ENCODE data around the gene PDE4B. TPM values are rescaled to one million over a fixed set of nuclear protein-coding genes. Genes with fewer than 3 reads are reported as not detected.

PDE4B gene
- total RNA-seq, 1 donor from 2014 or later = 1.2 TPM

DNA sequence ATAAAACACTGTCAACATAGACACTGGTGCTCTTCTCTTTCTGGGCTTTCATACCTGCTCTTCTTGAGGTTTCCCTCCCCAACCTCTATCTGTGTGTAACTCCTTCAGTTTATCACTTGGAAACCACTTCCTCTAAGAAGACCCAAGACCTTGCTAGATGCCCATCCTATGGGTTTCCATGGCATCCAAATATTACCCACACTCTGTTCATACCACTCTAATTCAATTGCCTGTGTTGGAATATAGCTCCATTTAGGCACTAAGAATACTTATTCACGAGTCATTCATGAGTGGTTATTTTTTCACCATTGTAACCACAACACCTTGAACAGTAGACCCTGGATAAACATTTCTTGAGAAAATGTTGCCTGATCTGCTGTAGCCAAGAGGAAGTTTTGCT is 510.1 kb downstream of the PDE4B start:
- Histone ChIP-seq H3K4me2 (no peak overlapping the region), H4K20me1 (ENCODE audit: low read depth) (no peaks in the 10 kb centered on the region), H3K27ac (no peak overlapping the region), H3K27me3 (no peaks in the 10 kb centered on the region), H3K36me3 (no peaks in the 10 kb centered on the region), H3F3A (ENCODE audit: low read depth) (no peaks in the 10 kb centered on the region), H3K9ac (no peak overlapping the region), H3K9me3 (ENCODE audit: low read depth) (no peaks in the 10 kb centered on the region), H3K4me3 (no peak overlapping the region), H3K79me2 (ENCODE audit: low read depth) (no peaks in the 10 kb centered on the region), H2AFZ (replicated peaks) (no peak overlapping the region), H3K4me1 (no peaks in the 10 kb centered on the region)
- Mint-ChIP-seq H3K36me3 (no peaks in the 10 kb centered on the region), H3K4me1 (no peaks in the 10 kb centered on the region), H3K9me3 (no peaks in the 10 kb centered on the region), H3K27me3 (ENCODE audit: insufficient read depth, low read depth) (no peaks in the 10 kb centered on the region), H3K4me3 (no peak overlapping the region), H3K27ac (no peak overlapping the region)
- no peak for DNase-seq (ENCODE audit: low spot score)
- TF ChIP-seq CTCF (IDR thresholded peaks at IDR 0.05) (no peak), EZH2phosphoT487 (IDR thresholded peaks at IDR 0.05) (no peak), EZH2 (IDR thresholded peaks at IDR 0.05) (no peak)

DNA sequence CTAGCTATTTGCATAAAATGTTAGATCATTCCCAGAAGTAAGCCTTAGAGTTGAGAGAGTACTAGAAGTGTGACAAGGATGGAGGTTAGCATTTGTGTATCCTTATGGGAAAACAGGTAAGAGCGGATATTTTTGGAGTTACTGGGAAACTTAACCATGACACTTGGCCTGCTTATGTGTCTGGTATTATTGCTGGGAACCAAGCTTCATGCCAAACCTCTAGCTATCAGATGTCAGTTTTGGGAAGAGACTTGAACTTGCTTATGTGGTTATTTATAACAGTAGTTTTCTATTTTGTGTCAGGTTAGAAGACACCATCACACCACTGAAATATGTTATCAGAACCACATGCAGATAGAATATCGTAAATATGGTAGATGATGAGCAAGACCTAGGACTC is 511.0 kb downstream of the PDE4B start:
- Mint-ChIP-seq H3K36me3 (no peaks in the 10 kb centered on the region), H3K4me1 (no peaks in the 10 kb centered on the region), H3K27ac (no peak overlapping the region), H3K4me3 (no peak overlapping the region), H3K9me3 (no peaks in the 10 kb centered on the region), H3K27me3 (ENCODE audit: insufficient read depth, low read depth) (no peaks in the 10 kb centered on the region)
- Histone ChIP-seq H3K4me2 (no peak overlapping the region), H3K9me3 (ENCODE audit: low read depth) (no peaks in the 10 kb centered on the region), H3K36me3 (no peaks in the 10 kb centered on the region), H3K4me1 (no peaks in the 10 kb centered on the region), H3F3A (ENCODE audit: low read depth) (no peaks in the 10 kb centered on the region), H3K9ac (no peak overlapping the region), H3K27ac (no peak overlapping the region), H4K20me1 (ENCODE audit: low read depth) (no peaks in the 10 kb centered on the region), H2AFZ (replicated peaks) (no peak overlapping the region), H3K4me3 (no peak overlapping the region), H3K79me2 (ENCODE audit: low read depth) (no peaks in the 10 kb centered on the region), H3K27me3 (no peaks in the 10 kb centered on the region)
- DNase-seq (ENCODE audit: low spot score) = no peak
- TF ChIP-seq EZH2phosphoT487 (IDR thresholded peaks at IDR 0.05) (no peak), EZH2 (IDR thresholded peaks at IDR 0.05) (no peak), CTCF (IDR thresholded peaks at IDR 0.05) (no peak)

- Histone ChIP-seq H3K9ac (no peak overlapping the region), H3K4me1 (no peaks in the 10 kb centered on the region), H3F3A (ENCODE audit: low read depth) (no peaks in the 10 kb centered on the region), H3K36me3 (no peaks in the 10 kb centered on the region), H3K4me2 (no peak overlapping the region), H2AFZ (replicated peaks) (no peak overlapping the region), H4K20me1 (ENCODE audit: low read depth) (no peaks in the 10 kb centered on the region), H3K4me3 (no peak overlapping the region), H3K79me2 (ENCODE audit: low read depth) (no peaks in the 10 kb centered on the region), H3K27me3 (no peaks in the 10 kb centered on the region), H3K9me3 (ENCODE audit: low read depth) (no peaks in the 10 kb centered on the region), H3K27ac (no peak overlapping the region)
- TF ChIP-seq CTCF (IDR thresholded peaks at IDR 0.05) = no peak
- no peak for TF ChIP-seq EZH2 (IDR thresholded peaks at IDR 0.05)
- no peak for TF ChIP-seq EZH2phosphoT487 (IDR thresholded peaks at IDR 0.05)
- DNase-seq (ENCODE audit: low spot score) = no peak
- no peaks in the 10 kb centered on the region for H3K36me3 Mint-ChIP-seq
- no peak overlapping the region for H3K27ac Mint-ChIP-seq
- H3K27me3 Mint-ChIP-seq (ENCODE audit: insufficient read depth, low read depth) = no peaks in the 10 kb centered on the region
- H3K9me3 Mint-ChIP-seq = no peaks in the 10 kb centered on the region
- H3K4me1 Mint-ChIP-seq = no peaks in the 10 kb centered on the region
- H3K4me3 Mint-ChIP-seq = no peak overlapping the region
Observed at GRCh38 chr1:66304128-66304527, 511.4 kb downstream of the PDE4B start.

GRCh38 chr1:66305927-66306326 is 513.2 kb downstream of the PDE4B start:
- Histone ChIP-seq H4K20me1 (ENCODE audit: low read depth) (no peaks in the 10 kb centered on the region), H2AFZ (replicated peaks) (no peak overlapping the region), H3K4me2 (no peak overlapping the region), H3K27ac (no peak overlapping the region), H3K4me1 (no peaks in the 10 kb centered on the region), H3K9ac (no peak overlapping the region), H3K4me3 (no peak overlapping the region), H3K79me2 (ENCODE audit: low read depth) (no peaks in the 10 kb centered on the region), H3K9me3 (ENCODE audit: low read depth) (no peaks in the 10 kb centered on the region), H3K36me3 (no peaks in the 10 kb centered on the region), H3K27me3 (no peaks in the 10 kb centered on the region), H3F3A (ENCODE audit: low read depth) (no peaks in the 10 kb centered on the region)
- DNase-seq (ENCODE audit: low spot score) = no peak
- Mint-ChIP-seq H3K9me3 (no peaks in the 10 kb centered on the region), H3K27me3 (ENCODE audit: insufficient read depth, low read depth) (no peaks in the 10 kb centered on the region), H3K27ac (no peak overlapping the region), H3K36me3 (no peaks in the 10 kb centered on the region), H3K4me1 (no peaks in the 10 kb centered on the region), H3K4me3 (no peak overlapping the region)
- TF ChIP-seq EZH2 (IDR thresholded peaks at IDR 0.05) (no peak), EZH2phosphoT487 (IDR thresholded peaks at IDR 0.05) (no peak), CTCF (IDR thresholded peaks at IDR 0.05) (no peak)
